HG03025 (cell line): Measurements from ENCODE around the gene CENPV.
A peak's percentile ranks its signal among the peaks of the same experiment; 100 is the strongest.
"Not testable (repeated sequence)": the region's sequence is repeated elsewhere in the genome, so short reads cannot be mapped to it uniquely, and the experiment has no call there.

ENCODE experiments used
- ATAC-seq: cut with Tn5 transposase; IDR thresholded peaks from one replicate; pipeline ENCODE4 v1.9.1; 2021; ENCODE audit warnings: mild to moderate bottlenecking, moderate library complexity; ENCODE audit not compliant: unreplicated experiment, low FRiP score

CENPV gene

GRCh38 chr17:16353317-16354174 is at the start of gene CENPV:
Gene CENPV, minus strand, starts transcription at chr17:16353469. Its CDS starts 33 bp downstream, at chr17:16353436.
- ATAC-seq = peak; percentile 57

GRCh38 chr17:16398270-16399267 is 45.3 kb upstream of the CENPV start:
- ATAC-seq = peak; percentile 49

- ATAC-seq = not testable (repeated sequence)
Observed at GRCh38 chr17:16396693-16397092, 43.4 kb upstream of the CENPV start.

- ATAC-seq = not testable (repeated sequence)
Observed at GRCh38 chr17:16395887-16396286, 42.6 kb upstream of the CENPV start.

GRCh38 chr17:16392491-16392890 is 39.2 kb upstream of the CENPV start:
- not testable (repeated sequence) for ATAC-seq

- ATAC-seq = no peak
Observed at GRCh38 chr17:16391451-16391850, 38.2 kb upstream of the CENPV start.

GRCh38 chr17:16386126-16386507 is 32.8 kb upstream of the CENPV start:
- not testable (repeated sequence) for ATAC-seq

GRCh38 chr17:16384557-16384956 is 31.3 kb upstream of the CENPV start:
- ATAC-seq = no peak

- no peak for ATAC-seq
Observed at GRCh38 chr17:16383772-16384287, 30.6 kb upstream of the CENPV start.

- ATAC-seq = no peak
Observed at GRCh38 chr17:16383216-16383615, 29.9 kb upstream of the CENPV start.

GRCh38 chr17:16381496-16381820 is 28.2 kb upstream of the CENPV start:
- no peak for ATAC-seq

- ATAC-seq = peak; percentile 92
Observed at GRCh38 chr17:16380640-16381495, 27.6 kb upstream of the CENPV start, which contains the start of gene UBB. Gene UBB, plus strand, starts transcription at chr17:16381091. Its CDS starts 817 bp downstream, at chr17:16381908.

GRCh38 chr17:16379654-16380053 is 26.4 kb upstream of the CENPV start:
- ATAC-seq = no peak

- ATAC-seq = no peak
Observed at GRCh38 chr17:16378636-16379282, 25.5 kb upstream of the CENPV start.

- no peak for ATAC-seq
Observed at GRCh38 chr17:16377941-16378341, 24.7 kb upstream of the CENPV start.

- no peak for ATAC-seq
Observed at GRCh38 chr17:16374146-16374938, 21.1 kb upstream of the CENPV start.

- no peak for ATAC-seq
Observed at GRCh38 chr17:16371742-16372141, 18.5 kb upstream of the CENPV start.

GRCh38 chr17:16364625-16365024 is 11.4 kb upstream of the CENPV start:
- ATAC-seq = no peak
